ENCODE measurements around the gene ANKH. TPM values are rescaled to one million over a fixed set of nuclear protein-coding genes. Genes with fewer than 3 reads are reported as not detected.

ANKH gene
- total and polyA plus RNA-seq, 10 of the 15 experiments (the other 5 are each of a cell fraction or from before 2014, with no cell fraction given), result 2.1 to 43.9 (median 14.4) TPM

DNA sequence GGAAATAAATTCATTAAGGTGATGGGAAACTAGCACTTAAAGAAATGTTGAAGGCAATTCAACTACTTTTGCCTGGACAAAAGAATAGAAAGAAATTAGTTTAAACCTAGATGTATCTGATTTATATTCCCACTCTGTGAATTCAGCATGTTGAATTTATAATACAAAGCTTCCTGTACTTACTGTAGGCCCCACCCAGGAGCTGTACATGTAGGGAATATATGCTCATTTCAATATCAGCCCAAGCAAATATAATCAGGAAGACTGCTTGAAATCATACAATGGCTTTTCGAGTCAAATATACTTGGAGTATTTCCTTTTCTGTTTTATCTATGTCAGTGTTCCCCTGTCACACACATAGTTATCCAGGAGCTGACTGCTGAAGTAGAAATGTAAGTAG lies 105.0 kb downstream of the ANKH start:
- ChIA-PET CTCF (interaction anchor here (1.4 to 1.6 kb wide), 2 partner anchors 104 to 107 kb away, joined by 3 to 4 read pairs; no protein-coding TSS in a partner anchor), POLR2A (no interaction called here), RAD21 (ENCODE audit: unreplicated experiment) (no interaction called here), SMC1A (ENCODE audit: uncharacterized antibody, unreplicated experiment) (interaction anchor here (4.0 kb wide), 1 partner anchor 15 kb away, joined by 15 read pairs; no protein-coding TSS in a partner anchor)
- BruUV-seq (replicated peaks), result no TSS peak
- no peaks in the 10 kb centered on the region for H3K27me3 ChIP-seq (replicated peaks in 1 of 2; ENCODE audit: control insufficient read depth in 2 of 2, insufficient read depth in 2 of 2, low read length in 1 of 2)
- H3K27ac ChIP-seq (ENCODE audit: control insufficient read depth, insufficient read depth), result no peak overlapping the region
- no peak overlapping the region for H3K4me2 ChIP-seq (ENCODE audit: control insufficient read depth, insufficient read depth)
- no peak overlapping the region for H2AFZ ChIP-seq (ENCODE audit: control insufficient read depth, low read depth, low read length)
- no peak overlapping the region for H3K9ac ChIP-seq (ENCODE audit: control insufficient read depth, insufficient read depth, low read length)
- ATAC-seq (no peak), FAIRE-seq (no peak), DNase-seq (ENCODE audit: low read depth, low spot score) (no peak)
- H3K79me2 ChIP-seq (ENCODE audit: control insufficient read depth, insufficient read depth, low read length), result no peaks in the 10 kb centered on the region
- no peaks in the 10 kb centered on the region for H4K20me1 ChIP-seq (ENCODE audit: control insufficient read depth, insufficient read depth)
- intact Hi-C loops (cut with micrococcal nuclease; ENCODE audit: unreplicated experiment) (no loop called here), in situ Hi-C loops (cut with MboI) (no loop called here)
- no peak overlapping the region for H3K4me3 ChIP-seq
- H3K36me3 ChIP-seq (ENCODE audit: control insufficient read depth in 2 of 2, insufficient read depth in 2 of 2, low read length in 1 of 2), result peaks cover 0 to 3% of the 10 kb centered on the region in 2 experiments; a peak in 2 of 4 replicates
- 94% methylated on average over 1 of the region's 1 CpG for WGBS (ENCODE audit: insufficient coverage, insufficient replicate concordance, low lambda C conversion rate, missing lambda C conversion rate)
- H3K9me3 ChIP-seq (replicated peaks; ENCODE audit: control insufficient read depth, insufficient read depth, low read length), result no peaks in the 10 kb centered on the region
- peaks cover 7% of the 10 kb centered on the region for H3K4me1 ChIP-seq (ENCODE audit: control insufficient read depth, insufficient read depth, low read length)
- no peak for TF ChIP-seq NR2F1 (conservative IDR thresholded peaks at IDR 0.05)
- no peak for TF ChIP-seq CREB1 (IDR thresholded peaks at IDR 0.05; ENCODE audit: low read depth)
- no peak for TF ChIP-seq NBN (IDR thresholded peaks at IDR 0.05)
- TF ChIP-seq ESRRA (IDR thresholded peaks at IDR 0.05; ENCODE audit: low read length), result no peak
- no peak for TF ChIP-seq ZBTB4 (CRISPR knock-in tag; IDR thresholded peaks at IDR 0.05)
- TF ChIP-seq, protein P1, sequence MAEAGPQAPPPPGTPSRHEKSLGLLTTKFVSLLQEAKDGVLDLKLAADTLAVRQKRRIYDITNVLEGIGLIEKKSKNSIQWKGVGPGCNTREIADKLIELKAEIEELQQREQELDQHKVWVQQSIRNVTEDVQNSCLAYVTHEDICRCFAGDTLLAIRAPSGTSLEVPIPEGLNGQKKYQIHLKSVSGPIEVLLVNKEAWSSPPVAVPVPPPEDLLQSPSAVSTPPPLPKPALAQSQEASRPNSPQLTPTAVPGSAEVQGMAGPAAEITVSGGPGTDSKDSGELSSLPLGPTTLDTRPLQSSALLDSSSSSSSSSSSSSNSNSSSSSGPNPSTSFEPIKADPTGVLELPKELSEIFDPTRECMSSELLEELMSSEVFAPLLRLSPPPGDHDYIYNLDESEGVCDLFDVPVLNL (IDR thresholded peaks at IDR 0.05; ENCODE audit: low read depth, low read length), result no peak
- TF ChIP-seq USF2 (IDR thresholded peaks at IDR 0.05; ENCODE audit: borderline replicate concordance, low read depth, low read length), result no peak
- TF ChIP-seq MLLT1 (IDR thresholded peaks at IDR 0.05), result no peak
- no peak for TF ChIP-seq IKZF1 (conservative IDR thresholded peaks at IDR 0.05)
- TF ChIP-seq YBX1 (IDR thresholded peaks at IDR 0.05), result no peak
- no peak for TF ChIP-seq SIN3A (IDR thresholded peaks at IDR 0.05; ENCODE audit: low read depth, low read length)
- TF ChIP-seq GABPA (IDR thresholded peaks at IDR 0.05; ENCODE audit: low read depth), result no peak
- TF ChIP-seq ZNF384 (IDR thresholded peaks at IDR 0.05; ENCODE audit: borderline replicate concordance, low read depth, low read length), result no peak
- TF ChIP-seq MEF2A (IDR thresholded peaks at IDR 0.05; ENCODE audit: insufficient read depth, low read depth, low read length), result no peak
- no peak for TF ChIP-seq PML (IDR thresholded peaks at IDR 0.05; ENCODE audit: low read length)
- TF ChIP-seq, protein P2, sequence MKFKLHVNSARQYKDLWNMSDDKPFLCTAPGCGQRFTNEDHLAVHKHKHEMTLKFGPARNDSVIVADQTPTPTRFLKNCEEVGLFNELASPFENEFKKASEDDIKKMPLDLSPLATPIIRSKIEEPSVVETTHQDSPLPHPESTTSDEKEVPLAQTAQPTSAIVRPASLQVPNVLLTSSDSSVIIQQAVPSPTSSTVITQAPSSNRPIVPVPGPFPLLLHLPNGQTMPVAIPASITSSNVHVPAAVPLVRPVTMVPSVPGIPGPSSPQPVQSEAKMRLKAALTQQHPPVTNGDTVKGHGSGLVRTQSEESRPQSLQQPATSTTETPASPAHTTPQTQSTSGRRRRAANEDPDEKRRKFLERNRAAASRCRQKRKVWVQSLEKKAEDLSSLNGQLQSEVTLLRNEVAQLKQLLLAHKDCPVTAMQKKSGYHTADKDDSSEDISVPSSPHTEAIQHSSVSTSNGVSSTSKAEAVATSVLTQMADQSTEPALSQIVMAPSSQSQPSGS (IDR thresholded peaks at IDR 0.05; ENCODE audit: low read length), result no peak

Measured in GM12878 (cell line).